Pancreas (tissue), 10 donors: ENCODE measurements around the gene ADH4. TPM values are rescaled to one million over a fixed set of nuclear protein-coding genes. Genes with fewer than 3 reads are reported as not detected.

Source experiments
- ATAC-seq, 4 donors: fragments of 200-7000 bp; cut with Tn5 transposase; one replicate each; pipeline versions ENCODE4 v1.8.0 to v1.9.1; 2020; ENCODE audit warnings: mild to moderate bottlenecking in 4 of 4, moderate library complexity in 4 of 4
- DNase-seq, 6 donors: peaks; one replicate each; pipeline ENCODE4 v3.0.0-alpha.2; 2020
- FAIRE-seq: peaks from 2 replicates; lab custom pipeline; 2012; peaks lifted over from hg19 to GRCh38; lab: Jason Lieb, UNC
- H3K27ac ChIP-seq, 4 donors: fragments of 200-600 bp; sonication (generic); 1 replicate in 3 of 4; 2 replicates in 1 of 4; pipeline versions ENCODE4 v1.5.0 to v1.8.0; 2020
- H3K27me3 ChIP-seq, 4 donors: fragments of 200-600 bp; one replicate each; pipeline ENCODE4 v1.8.0; 2021
- H3K36me3 ChIP-seq, 3 donors: fragments of 200-600 bp; sonication (generic) in 1 of 3; one replicate each; pipeline versions ENCODE4 v1.5.0 to v1.8.0; 2020 to 2021
- H3K4me1 ChIP-seq, 3 donors: fragments of 200-600 bp; one replicate each; pipeline ENCODE4 v1.8.0; 2021
- H3K4me3 ChIP-seq, 4 donors: fragments of 200-600 bp; sonication (generic) in 2 of 4; one replicate each; pipeline versions ENCODE4 v1.5.0 to v1.8.0; 2020 to 2021
- H3K9me3 ChIP-seq, 4 donors: fragments of 200-600 bp; one replicate each; pipeline ENCODE4 v1.8.0; 2021
- WGBS, 2 donors: extraction: QIAGEN DNeasy Blood & Tissue Kit; methylation state at CpG; one replicate each; pipeline ENCODE4 v1.1.7; 2013; 5-methylcytosine and 5-hydroxymethylcytosine counted together
- intact Hi-C, 3 donors: fragments of 100-400 bp; cut with DNase I; formaldehyde crosslinking; loops; one replicate each; pipeline versions ENCODE4 v1.11.1 to v1.14.2; 2022
- polyA plus RNA-seq, 2 donors: library from polyadenylated mRNA; stranded (reverse); fragments of 200-250 nt; gene quantifications; one replicate each; pipeline ENCODE4 v1.2.3, GENCODE V29; 2013
- total RNA-seq, 6 donors: library from RNA; stranded (reverse); fragmentation: NEBNext Ultra II Directional in 4 of 6; extraction: Animal tissue kit (Norgen Biotek cat#: 25700) in 4 of 6; gene quantifications; one replicate each; pipeline versions ENCODE4 v1.2.1 to v1.2.4, GENCODE V29; 2021 to 2023
- TF ChIP-seq, protein P1 (sequence below), 4 donors: fragments of 200-600 bp; sonication (generic) in 3 of 4; IDR thresholded peaks; one replicate each; pipeline versions ENCODE4 v1.5.0 to v1.8.0; 2021; ENCODE audit warnings: antibody characterized with exemption in 4 of 4
- donor health status: healthy with polysubstance abuse.
- donor health status: DM: no; HTN: no; CAD: no; lungs with moderate emphysema.
- donor health status: DM: no; HTN: no; CAD: no.
- donor health status: control.
- donor health status: control.
- donor health status: Bipolar disorder and iron deficiency.
- donor health status: DM: yes; HTN: yes; CAD: no.
- donor health status: DM: no; HTN: no; CAD: no.
- donor health status: DM: no; HTN: no; CAD: no.
- donor health status: DM: yes; HTN: yes; CAD: no.

Gene ADH4
- total and polyA plus RNA-seq, 8 donors = 0.09 to 0.58 (median 0.28) TPM; not detected in 3

DNA sequence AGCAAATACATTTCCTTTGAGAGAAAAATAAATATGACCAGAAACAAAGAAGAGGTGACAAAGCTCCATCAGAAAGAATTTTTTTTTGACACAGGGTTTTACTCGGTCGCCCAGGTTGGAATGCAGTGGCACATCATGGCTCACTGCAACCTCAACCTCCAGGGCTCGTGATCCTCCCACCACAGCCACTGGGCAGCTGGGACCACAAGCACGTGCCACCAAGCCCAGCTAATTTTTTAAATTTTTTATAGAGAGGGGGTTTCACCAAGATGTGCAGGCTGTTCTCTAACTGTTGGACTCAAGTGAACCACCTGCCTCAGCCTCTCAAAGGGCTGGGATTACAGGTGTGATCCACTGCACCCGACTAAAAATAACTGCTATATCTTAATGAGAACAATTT, 65.8 kb downstream of the ADH4 start:
- 83 to 90% methylated on average over 5 of the region's 5 CpGs for WGBS, 2 donors
- peaks cover 0 to 9% (median 0%) of the 10 kb centered on the region in 3 donors for H3K4me1 ChIP-seq
- no peaks in the 10 kb centered on the region for H3K27me3 ChIP-seq
- ATAC-seq (no peak), FAIRE-seq (no peak), DNase-seq (no peak)
- intact Hi-C loops = no loop called here
- H3K4me3 ChIP-seq = no peak overlapping the region
- H3K27ac ChIP-seq = no peak overlapping the region
- TF ChIP-seq, protein P1, sequence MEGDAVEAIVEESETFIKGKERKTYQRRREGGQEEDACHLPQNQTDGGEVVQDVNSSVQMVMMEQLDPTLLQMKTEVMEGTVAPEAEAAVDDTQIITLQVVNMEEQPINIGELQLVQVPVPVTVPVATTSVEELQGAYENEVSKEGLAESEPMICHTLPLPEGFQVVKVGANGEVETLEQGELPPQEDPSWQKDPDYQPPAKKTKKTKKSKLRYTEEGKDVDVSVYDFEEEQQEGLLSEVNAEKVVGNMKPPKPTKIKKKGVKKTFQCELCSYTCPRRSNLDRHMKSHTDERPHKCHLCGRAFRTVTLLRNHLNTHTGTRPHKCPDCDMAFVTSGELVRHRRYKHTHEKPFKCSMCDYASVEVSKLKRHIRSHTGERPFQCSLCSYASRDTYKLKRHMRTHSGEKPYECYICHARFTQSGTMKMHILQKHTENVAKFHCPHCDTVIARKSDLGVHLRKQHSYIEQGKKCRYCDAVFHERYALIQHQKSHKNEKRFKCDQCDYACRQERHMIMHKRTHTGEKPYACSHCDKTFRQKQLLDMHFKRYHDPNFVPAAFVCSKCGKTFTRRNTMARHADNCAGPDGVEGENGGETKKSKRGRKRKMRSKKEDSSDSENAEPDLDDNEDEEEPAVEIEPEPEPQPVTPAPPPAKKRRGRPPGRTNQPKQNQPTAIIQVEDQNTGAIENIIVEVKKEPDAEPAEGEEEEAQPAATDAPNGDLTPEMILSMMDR (IDR thresholded peaks at IDR 0.05) = no peak
- H3K36me3 ChIP-seq = peaks cover 0 to 53% (median 13%) of the 10 kb centered on the region in 3 donors
- no peaks in the 10 kb centered on the region for H3K9me3 ChIP-seq

DNA sequence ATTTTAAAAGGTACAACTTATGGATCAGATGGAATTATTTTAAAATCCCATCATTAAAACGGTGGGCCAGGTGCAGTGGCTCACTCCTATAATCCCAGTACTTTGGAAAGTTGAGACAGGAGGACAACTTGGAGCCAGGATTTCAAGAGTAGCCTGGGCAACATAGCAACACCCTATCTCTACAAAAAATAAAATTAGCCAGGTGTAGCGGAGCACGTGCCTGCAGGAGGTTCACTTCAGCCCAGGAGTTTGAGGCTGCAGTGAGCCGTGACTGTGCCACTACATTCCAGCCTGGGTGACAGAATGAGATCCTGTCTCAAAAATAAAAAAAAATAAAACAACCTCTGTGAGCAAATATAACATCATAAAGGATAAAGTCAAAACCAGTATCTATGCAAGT, 66.9 kb downstream of the ADH4 start:
- intact Hi-C loops = no loop called here
- peaks cover 0 to 51% (median 13%) of the 10 kb centered on the region in 3 donors for H3K36me3 ChIP-seq
- WGBS, 2 donors = 79 to 88% methylated on average over 4 of the region's 4 CpGs
- H3K4me1 ChIP-seq = peaks cover 0 to 9% (median 0%) of the 10 kb centered on the region in 3 donors
- no peaks in the 10 kb centered on the region for H3K27me3 ChIP-seq
- no peak for ATAC-seq
- H3K9me3 ChIP-seq = no peaks in the 10 kb centered on the region
- DNase-seq = no peak
- TF ChIP-seq, protein P1 (IDR thresholded peaks at IDR 0.05) = no peak
- FAIRE-seq = no peak
- H3K27ac ChIP-seq = no peak overlapping the region
- H3K4me3 ChIP-seq = no peak overlapping the region

DNA sequence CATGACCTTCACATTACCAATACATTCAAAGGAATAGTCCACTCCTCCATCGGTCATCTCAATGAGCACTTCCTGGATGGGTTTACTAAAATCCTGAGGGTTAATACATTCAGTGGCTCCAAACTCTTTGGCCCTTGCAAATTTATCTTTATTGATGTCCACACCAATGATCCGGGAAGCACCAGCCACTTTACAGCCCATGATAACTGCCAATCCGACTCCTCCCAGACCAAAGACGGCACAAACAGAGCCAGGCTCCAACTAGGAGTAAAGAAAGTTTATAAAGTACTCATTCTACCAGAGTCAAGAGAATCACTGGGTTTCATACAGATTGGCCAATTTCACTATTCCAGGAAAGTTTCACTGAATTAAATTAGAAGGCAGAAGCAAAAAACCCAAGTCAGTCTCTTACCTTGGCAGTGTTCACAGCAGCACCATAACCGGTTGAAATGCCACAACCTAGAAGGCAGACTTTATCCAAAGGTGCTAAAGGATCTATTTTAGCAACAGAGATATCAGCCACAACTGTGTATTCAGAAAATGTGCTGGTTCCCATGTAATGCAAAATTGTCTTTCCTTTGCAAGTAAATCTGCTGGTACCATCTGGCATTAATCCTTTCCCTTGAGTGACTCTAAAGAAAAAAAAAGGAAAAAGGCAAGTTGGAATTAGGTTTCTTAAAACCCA, 67.7 kb downstream of the ADH4 start:
- H3K4me1 ChIP-seq = peaks cover 0 to 9% (median 0%) of the 10 kb centered on the region in 3 donors
- H3K9me3 ChIP-seq = no peaks in the 10 kb centered on the region
- H3K27ac ChIP-seq = no peak overlapping the region
- DNase-seq (no peak), FAIRE-seq (no peak), ATAC-seq (no peak)
- no peak overlapping the region for H3K4me3 ChIP-seq
- peaks cover 0 to 51% (median 8%) of the 10 kb centered on the region in 3 donors for H3K36me3 ChIP-seq
- TF ChIP-seq, protein P1 (IDR thresholded peaks at IDR 0.05) = no peak
- no peaks in the 10 kb centered on the region for H3K27me3 ChIP-seq
- intact Hi-C loops = no loop called here
- WGBS, 2 donors = 92 to 94% methylated on average over 5 of the region's 5 CpGs

DNA sequence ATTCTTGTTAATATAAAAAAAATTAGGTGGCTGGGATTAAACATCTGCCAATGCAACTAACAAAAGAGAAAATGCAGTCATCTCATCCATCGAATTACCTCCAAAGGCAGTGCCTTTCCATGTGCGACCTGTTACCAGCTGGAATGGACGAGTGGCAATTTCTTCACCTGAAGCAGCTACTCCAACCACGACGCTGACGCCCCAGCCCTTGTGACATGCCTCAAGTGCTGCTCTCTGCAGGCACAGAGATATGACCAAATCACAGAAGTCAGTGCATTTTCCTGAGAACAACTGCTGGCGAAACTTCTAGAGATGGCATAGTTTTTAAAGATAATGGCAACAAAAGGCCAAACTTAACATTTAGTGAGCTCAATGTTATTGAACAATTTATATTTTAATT, 69.3 kb downstream of the ADH4 start:
- Histone ChIP-seq H3K27me3 (no peaks in the 10 kb centered on the region), H3K4me1 (peaks cover 0 to 9% (median 0%) of the 10 kb centered on the region in 3 donors), H3K27ac (no peak overlapping the region), H3K9me3 (no peaks in the 10 kb centered on the region), H3K36me3 (peaks cover 0 to 51% (median 8%) of the 10 kb centered on the region in 3 donors), H3K4me3 (no peak overlapping the region)
- intact Hi-C loops = no loop called here
- 97 to 98% methylated on average over 7 of the region's 7 CpGs for WGBS, 2 donors
- no peak for ATAC-seq
- TF ChIP-seq, protein P1 (IDR thresholded peaks at IDR 0.05) = no peak
- FAIRE-seq = no peak
- no peak for DNase-seq

Other genes with a start within 250 kb of the ADH4 start
- 10 to 100 TPM; 14.8 to 31.8 (median 23.6) TPM for gene EIF4E, start 215.2 kb downstream of the ADH4 start, total RNA-seq
- 10 to 100 TPM in 1 of 2 donors, 1 to 10 TPM in 1; 6.3 to 22.0 TPM for gene EIF4E, start 215.2 kb downstream of the ADH4 start, polyA plus RNA-seq
- gene METAP1, start 148.6 kb downstream of the ADH4 start, total RNA-seq = 10 to 100 TPM; 13.7 to 20.8 (median 16.5) TPM
- gene METAP1, start 148.6 kb downstream of the ADH4 start, polyA plus RNA-seq = 10 to 100 TPM; 11.4 to 18.7 TPM
- gene ADH5, start 55.5 kb downstream of the ADH4 start, total RNA-seq = 10 to 100 TPM; 41.1 to 57.1 (median 45.7) TPM
- 10 to 100 TPM; 33.3 to 52.4 TPM for gene ADH5, start 55.5 kb downstream of the ADH4 start, polyA plus RNA-seq
- gene ADH6, start 74.9 kb upstream of the ADH4 start, total RNA-seq = 1 to 10 TPM in 1 of 6 donors, under 1 TPM in 5; 0.04 to 2.2 (median 0.47) TPM
- gene ADH6, start 74.9 kb upstream of the ADH4 start, polyA plus RNA-seq = 1 to 10 TPM in 1 of 2 donors, under 1 TPM in 1; 0.15 to 1.7 TPM
- gene ADH1A, start 146.7 kb upstream of the ADH4 start, total RNA-seq = 1 to 10 TPM in 1 of 6 donors, under 1 TPM in 5; 0.24 to 1.3 (median 0.64) TPM
- 1 to 10 TPM in 1 of 2 donors, under 1 TPM in 1; 0.19 to 2.1 TPM for gene ADH1A, start 146.7 kb upstream of the ADH4 start, polyA plus RNA-seq
- gene ADH1B, start 177.1 kb upstream of the ADH4 start, total RNA-seq = 100 to 1,000 TPM in 1 of 6 donors, 10 to 100 TPM in 5; 15.5 to 100 (median 29.1) TPM
- gene ADH1B, start 177.1 kb upstream of the ADH4 start, polyA plus RNA-seq = 10 to 100 TPM; 48.6 to 61.9 TPM
- 10 to 100 TPM in 3 of 6 donors, 1 to 10 TPM in 3; 8.3 to 25.8 (median 13.3) TPM for gene ADH1C, start 208.4 kb upstream of the ADH4 start, total RNA-seq
- gene ADH1C, start 208.4 kb upstream of the ADH4 start, polyA plus RNA-seq = 10 to 100 TPM in 1 of 2 donors, 1 to 10 TPM in 1; 8.7 to 37.6 TPM